GM19452 (cell line): ENCODE data around the gene AREG.
A peak's percentile ranks its signal among the peaks of the same experiment; 100 is the strongest.
"Not testable (repeated sequence)": the region's sequence is repeated elsewhere in the genome, so short reads cannot be mapped to it uniquely, and the experiment has no call there.

Experiments
- ATAC-seq: cut with Tn5 transposase; IDR thresholded peaks from one replicate; pipeline ENCODE4 v1.9.1; 2021; ENCODE audit not compliant: unreplicated experiment

The AREG gene

GRCh38 chr4:74444891-74445642 lies at the start of gene AREG:
Gene AREG (plus strand): TSS chr4:74445136. CDS start chr4:74445346, 210 bp downstream.
- peak; percentile 94 for ATAC-seq

GRCh38 chr4:74395633-74396032 lies 49.3 kb upstream of the AREG start:
- ATAC-seq = no peak

- no peak for ATAC-seq
Observed at GRCh38 chr4:74397748-74398426, 47.0 kb upstream of the AREG start.

GRCh38 chr4:74398894-74399589 lies 45.9 kb upstream of the AREG start:
- ATAC-seq = not testable (repeated sequence)

- ATAC-seq = no peak
Observed at GRCh38 chr4:74400395-74400794, 44.5 kb upstream of the AREG start.

GRCh38 chr4:74402692-74403456 lies 42.1 kb upstream of the AREG start:
- peak; percentile 97 for ATAC-seq

GRCh38 chr4:74407891-74408290 lies 37.0 kb upstream of the AREG start:
- no peak for ATAC-seq

- ATAC-seq = no peak
Observed at GRCh38 chr4:74408639-74409038, 36.3 kb upstream of the AREG start.

- no peak for ATAC-seq
Observed at GRCh38 chr4:74410272-74410671, 34.7 kb upstream of the AREG start.

- no peak for ATAC-seq
Observed at GRCh38 chr4:74412225-74412624, 32.7 kb upstream of the AREG start.

- no peak for ATAC-seq
Observed at GRCh38 chr4:74413265-74413664, 31.7 kb upstream of the AREG start.

GRCh38 chr4:74414149-74414809 lies 30.7 kb upstream of the AREG start:
- ATAC-seq = no peak

- no peak for ATAC-seq
Observed at GRCh38 chr4:74415602-74416300, 29.2 kb upstream of the AREG start.

GRCh38 chr4:74418063-74418670 lies 26.8 kb upstream of the AREG start:
- no peak for ATAC-seq

GRCh38 chr4:74420863-74421262 lies 24.1 kb upstream of the AREG start:
- no peak for ATAC-seq

GRCh38 chr4:74423104-74423503 lies 21.8 kb upstream of the AREG start:
- no peak for ATAC-seq

- ATAC-seq = no peak
Observed at GRCh38 chr4:74424111-74424510, 20.8 kb upstream of the AREG start.

- no peak for ATAC-seq
Observed at GRCh38 chr4:74426101-74426500, 18.8 kb upstream of the AREG start.

- ATAC-seq = no peak
Observed at GRCh38 chr4:74428276-74428675, 16.7 kb upstream of the AREG start.
